Common myeloid progenitor, CD34-positive (primary cell): ENCODE measurements around the gene ATP6AP1.

Experiments
- CTCF ChIA-PET: fragments of 350-600 bp; sonication (Branson Sonifier 250); formaldehyde crosslinking; loops from one replicate; lab custom pipeline; 2021; ENCODE audit warnings: antibody characterized with exemption; lab: Charles Lee
- POLR2A ChIA-PET: fragments of 350-600 bp; sonication (Branson Sonifier 250); formaldehyde crosslinking; loops from one replicate; lab custom pipeline; 2021; ENCODE audit warnings: antibody characterized with exemption; lab: Charles Lee
- DNase-seq, 3 donors: peaks; one replicate each; pipeline versions ENCODE4 v3.0.0 to v3.0.0-alpha.2; 2013
- H3K27ac ChIP-seq, 2 experiments: 1 replicate in 1 of 2; 2 replicates in 1 of 2; pipeline ENCODE4 v1.7.0; 2013; ENCODE audit warnings: inconsistent platforms in 2 of 2, low read length in 2 of 2, mild to moderate bottlenecking in 2 of 2, low read depth in 1 of 2, moderate library complexity in 1 of 2; ENCODE audit not compliant: severe bottlenecking in 2 of 2, insufficient read depth in 1 of 2, poor library complexity in 1 of 2
- H3K27me3 ChIP-seq, 5 experiments: replicated peaks in 2 of 5; 1 replicate in 3 of 5; 2 replicates in 2 of 5; pipeline versions ENCODE4 v1.6.1 to v1.7.0; 2013; ENCODE audit warnings: low read length in 4 of 5, mild to moderate bottlenecking in 2 of 5, moderate library complexity in 2 of 5, inconsistent platforms in 1 of 5; ENCODE audit not compliant: insufficient read depth in 5 of 5, control insufficient read depth in 4 of 5
- H3K36me3 ChIP-seq, 4 experiments: 1 replicate in 2 of 4; 2 replicates in 2 of 4; pipeline versions ENCODE4 v1.6.1 to v1.7.0; 2013; ENCODE audit warnings: low read length in 3 of 4, control low read depth in 1 of 4, mild to moderate bottlenecking in 1 of 4; ENCODE audit not compliant: control insufficient read depth in 4 of 4, insufficient read depth in 4 of 4
- H3K4me1 ChIP-seq, 4 experiments: 1 replicate in 3 of 4; 2 replicates in 1 of 4; pipeline versions ENCODE4 v1.6.1 to v1.7.1; 2013; ENCODE audit warnings: low read length in 3 of 4, mild to moderate bottlenecking in 3 of 4, control low read depth in 1 of 4, inconsistent platforms in 1 of 4, moderate library complexity in 1 of 4; ENCODE audit not compliant: control insufficient read depth in 4 of 4, insufficient read depth in 4 of 4; ENCODE audit errors: control extremely low read depth in 1 of 4
- H3K4me3 ChIP-seq, 7 experiments: 1 replicate in 4 of 7; 2 replicates in 3 of 7; pipeline versions ENCODE4 v1.5.1 to v1.7.0; 2013; ENCODE audit warnings: mild to moderate bottlenecking in 7 of 7, low read length in 6 of 7, moderate library complexity in 6 of 7, inconsistent platforms in 2 of 7, low read depth in 2 of 7, control low read depth in 1 of 7; ENCODE audit not compliant: insufficient read depth in 4 of 7, control insufficient read depth in 1 of 7; ENCODE audit errors: extremely low read depth in 1 of 7
- H3K9me3 ChIP-seq, 5 experiments: 1 replicate in 4 of 5; 2 replicates in 1 of 5; pipeline versions ENCODE4 v1.6.1 to v1.7.1; 2013; ENCODE audit warnings: low read length in 4 of 5, mild to moderate bottlenecking in 2 of 5, inconsistent platforms in 1 of 5, low read depth in 1 of 5, moderate library complexity in 1 of 5; ENCODE audit not compliant: control insufficient read depth in 4 of 5, insufficient read depth in 2 of 5; ENCODE audit errors: control extremely low read depth in 1 of 5
- WGBS: methylation state at CpG from one replicate; pipeline ENCODE4 v1.1.5; 2013; ENCODE audit not compliant: insufficient coverage; 5-methylcytosine and 5-hydroxymethylcytosine counted together

The ATP6AP1 gene

DNA sequence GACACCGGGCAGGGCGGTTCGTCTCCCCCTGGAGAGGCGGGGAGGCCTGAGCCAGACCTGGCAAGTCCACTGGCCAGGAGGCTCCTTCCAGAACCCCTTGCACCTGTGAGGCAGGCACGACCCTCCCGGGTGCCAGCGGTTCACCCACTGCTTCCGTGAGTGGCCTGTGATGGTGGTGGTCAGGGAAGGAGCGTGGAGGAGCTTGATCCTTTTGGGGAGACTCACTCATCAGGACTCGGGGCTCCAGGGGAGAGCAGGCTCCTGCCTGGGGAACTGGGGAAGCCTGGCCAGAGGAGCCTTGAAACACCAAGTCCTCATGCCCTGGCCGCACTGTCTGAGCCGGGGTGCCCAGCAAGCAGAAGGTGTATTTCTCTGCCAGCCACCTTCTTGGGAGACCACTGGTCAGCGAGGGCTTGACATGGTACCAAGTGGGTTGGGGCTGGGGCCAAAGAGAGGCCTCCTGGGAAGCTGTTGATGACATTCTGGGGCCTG lies 16.3 kb downstream of the ATP6AP1 start:
- H3K27ac ChIP-seq, result no peak overlapping the region
- H3K4me1 ChIP-seq, result peaks cover 0 to 15% (median 12%) of the 10 kb centered on the region in 4 experiments
- CTCF ChIA-PET, result no interaction called here
- peaks cover 3 to 49% (median 20%) of the 10 kb centered on the region in 4 experiments for H3K36me3 ChIP-seq
- DNase-seq, result no peak
- H3K4me3 ChIP-seq, result peak overlapping the region in 4 of 7 experiments; percentile 29 to 70 (median 62)
- no peaks in the 10 kb centered on the region for H3K9me3 ChIP-seq
- H3K27me3 ChIP-seq, result peaks cover 0 to 5% (median 0%) of the 10 kb centered on the region in 5 experiments
- 92% methylated on average over 11 of the region's 13 CpGs for WGBS
- POLR2A ChIA-PET, result no interaction called here

DNA sequence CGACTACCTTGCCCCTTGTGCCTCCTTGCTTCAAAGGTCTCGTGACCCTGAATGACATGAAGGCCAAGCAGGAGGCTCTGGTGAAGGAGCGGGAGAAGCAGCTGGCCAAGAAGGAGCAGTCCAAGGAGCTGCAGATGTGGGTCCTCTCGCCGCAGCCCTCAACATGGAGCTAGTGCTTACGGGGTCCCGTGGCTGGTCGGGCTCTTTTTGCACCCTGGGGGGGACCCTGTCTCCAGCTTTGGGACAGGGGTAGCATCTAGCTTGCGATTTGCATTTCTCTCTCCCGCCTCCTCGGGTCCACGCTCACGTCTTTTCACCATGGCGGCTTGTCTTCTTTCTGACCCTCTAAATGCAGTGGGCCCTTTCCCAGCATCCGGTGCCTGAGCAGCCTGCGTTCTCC lies 17.3 kb downstream of the ATP6AP1 start:
- Histone ChIP-seq H3K4me1 (peaks cover 0 to 15% (median 12%) of the 10 kb centered on the region in 4 experiments), H3K27ac (no peak overlapping the region), H3K4me3 (no peak overlapping the region), H3K27me3 (peaks cover 0 to 5% (median 0%) of the 10 kb centered on the region in 5 experiments), H3K9me3 (no peaks in the 10 kb centered on the region), H3K36me3 (peaks cover 3 to 50% (median 20%) of the 10 kb centered on the region in 4 experiments)
- DNase-seq, result no peak
- whole genome bisulfite sequencing, result 96% methylated on average over 16 of the region's 16 CpGs
- CTCF ChIA-PET, result interaction anchor here (1.0 kb wide), 2 partner anchors 11 to 36 kb away, joined by 3 read pairs; no protein-coding TSS in a partner anchor
- POLR2A ChIA-PET, result interaction anchor here (1.3 kb wide), 1 partner anchor 37 kb away, joined by 5 read pairs; the partner anchor contains the start of gene DNASE1L1

DNA sequence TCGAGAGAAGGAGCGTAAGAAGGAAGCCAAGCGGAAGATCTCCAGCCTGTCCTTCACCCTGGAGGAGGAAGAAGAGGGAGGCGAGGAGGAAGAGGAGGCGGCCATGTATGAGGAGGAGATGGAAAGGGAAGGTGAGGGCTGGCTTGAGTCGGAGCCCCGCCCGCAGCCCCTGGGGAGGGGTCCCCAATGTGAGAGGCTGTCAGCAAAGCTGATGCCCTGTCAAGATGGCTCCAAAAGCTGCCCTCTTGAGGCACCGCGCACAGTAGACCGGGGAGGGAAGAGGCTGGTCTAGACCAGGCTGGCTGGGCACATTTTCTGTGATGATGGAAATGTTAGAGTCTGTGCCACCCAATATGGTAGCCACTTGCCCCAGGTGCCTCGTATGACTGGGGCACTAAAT lies 18.0 kb downstream of the ATP6AP1 start:
- no peak overlapping the region for H3K4me3 ChIP-seq
- ChIA-PET CTCF (interaction anchor here (1.0 kb wide), 1 partner anchor 36 kb away, joined by 3 read pairs; no protein-coding TSS in a partner anchor), POLR2A (interaction anchor here (1.3 kb wide), 1 partner anchor 37 kb away, joined by 5 read pairs; the partner anchor contains the start of gene DNASE1L1)
- no peak overlapping the region for H3K27ac ChIP-seq
- no peaks in the 10 kb centered on the region for H3K9me3 ChIP-seq
- peaks cover 0 to 15% (median 12%) of the 10 kb centered on the region in 4 experiments for H3K4me1 ChIP-seq
- H3K36me3 ChIP-seq, result peaks cover 3 to 47% (median 16%) of the 10 kb centered on the region in 4 experiments
- DNase-seq, result no peak
- peaks cover 0 to 5% (median 0%) of the 10 kb centered on the region in 5 experiments for H3K27me3 ChIP-seq
- 92% methylated on average over 12 of the region's 12 CpGs for WGBS

DNA sequence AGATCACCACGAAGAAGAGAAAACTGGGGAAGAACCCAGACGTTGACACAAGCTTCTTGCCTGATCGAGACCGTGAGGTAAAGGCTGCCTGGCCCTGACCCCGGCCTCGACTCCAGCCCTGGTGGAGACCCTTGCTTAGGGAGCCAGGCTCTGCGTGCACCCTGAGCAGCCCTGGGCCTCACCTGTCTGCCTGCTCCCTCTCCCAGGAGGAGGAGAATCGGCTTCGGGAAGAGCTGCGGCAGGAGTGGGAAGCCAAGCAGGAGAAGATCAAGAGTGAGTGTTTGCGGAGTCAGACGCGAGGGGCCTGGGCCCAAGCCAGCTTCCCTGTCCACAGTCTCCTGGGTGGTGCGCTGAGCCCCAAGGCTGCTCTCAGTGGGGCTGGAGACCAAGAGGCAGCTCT lies 20.0 kb downstream of the ATP6AP1 start:
- 98% methylated on average over 9 of the region's 14 CpGs for WGBS
- POLR2A ChIA-PET, result interaction anchor here (0.6 to 1.0 kb wide), 2 partner anchors 10 to 729 kb away, joined by 3 to 5 read pairs; partner anchors contain the start of gene PLXNA3

DNA sequence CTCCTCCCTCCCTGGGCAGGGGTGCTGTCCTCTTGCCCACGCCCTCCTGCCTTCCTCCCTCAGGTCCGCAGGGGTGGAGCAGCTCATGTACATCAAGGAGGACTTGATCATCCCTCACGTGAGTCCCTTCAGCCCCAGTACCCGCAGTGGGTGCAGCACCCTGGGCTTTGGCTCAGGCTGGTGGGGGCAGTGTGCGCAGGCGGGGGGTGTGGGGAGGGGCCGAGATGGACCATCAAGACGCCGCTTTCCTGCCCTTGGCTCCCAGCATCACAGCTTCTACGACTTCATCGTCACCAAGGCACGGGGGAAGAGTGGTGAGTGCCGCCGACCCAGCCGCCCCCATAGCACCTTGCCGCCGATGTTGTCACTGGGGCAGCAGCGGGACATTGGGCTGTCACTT lies 21.1 kb downstream of the ATP6AP1 start:
- CTCF ChIA-PET, result no interaction called here
- no peak overlapping the region for H3K27ac ChIP-seq

More for the DNA sequence above, 20.0 kb downstream of the ATP6AP1 start:
- H3K4me3 ChIP-seq, result no peak overlapping the region
- no peak for DNase-seq
- peaks cover 0 to 11% (median 9%) of the 10 kb centered on the region in 4 experiments for H3K4me1 ChIP-seq
- no peak overlapping the region for H3K27ac ChIP-seq
- H3K9me3 ChIP-seq, result no peaks in the 10 kb centered on the region
- H3K36me3 ChIP-seq, result peaks cover 0 to 39% (median 10%) of the 10 kb centered on the region in 4 experiments
- CTCF ChIA-PET, result no interaction called here
- H3K27me3 ChIP-seq, result peaks cover 0 to 7% (median 0%) of the 10 kb centered on the region in 5 experiments

DNA sequence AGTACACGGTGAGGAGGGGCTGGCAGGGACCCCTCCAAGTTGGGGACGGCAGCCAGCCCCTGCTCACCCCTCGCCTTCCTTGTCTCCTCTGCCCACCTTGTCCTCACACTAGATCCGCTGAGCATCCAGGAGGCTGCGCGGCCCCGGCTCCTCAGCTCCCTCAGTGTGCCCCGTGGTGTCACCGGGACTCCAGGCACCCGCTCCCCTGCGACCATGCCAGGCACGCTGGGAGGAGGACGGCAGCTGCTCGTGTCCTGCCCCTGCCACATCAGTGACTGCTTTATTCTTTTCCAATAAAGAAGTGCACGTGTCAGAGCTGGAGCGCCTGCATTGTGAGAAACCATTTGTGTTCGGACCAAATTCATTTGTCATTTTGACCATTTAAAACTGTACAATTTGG lies 21.8 kb downstream of the ATP6AP1 start:
- Histone ChIP-seq H3K27me3 (peaks cover 0 to 7% (median 0%) of the 10 kb centered on the region in 5 experiments), H3K4me3 (no peak overlapping the region), H3K9me3 (no peaks in the 10 kb centered on the region), H3K36me3 (peaks cover 0 to 39% (median 10%) of the 10 kb centered on the region in 4 experiments), H3K4me1 (peaks cover 0 to under 1% (median 0%) of the 10 kb centered on the region in 4 experiments), H3K27ac (no peak overlapping the region)
- CTCF ChIA-PET, result no interaction called here
- 96% methylated on average over 14 of the region's 17 CpGs for WGBS
- no peak for DNase-seq
- POLR2A ChIA-PET, result no interaction called here

More for the DNA sequence above, 21.1 kb downstream of the ATP6AP1 start:
- H3K4me1 ChIP-seq, result peaks cover 0 to 6% (median 3%) of the 10 kb centered on the region in 4 experiments
- no peak overlapping the region for H3K4me3 ChIP-seq
- H3K36me3 ChIP-seq, result peaks cover 0 to 39% (median 10%) of the 10 kb centered on the region in 4 experiments
- H3K9me3 ChIP-seq, result no peaks in the 10 kb centered on the region
- peaks cover 0 to 7% (median 0%) of the 10 kb centered on the region in 5 experiments for H3K27me3 ChIP-seq
- POLR2A ChIA-PET, result no interaction called here
- DNase-seq, result no peak
- 97% methylated on average over 15 of the region's 18 CpGs for WGBS

DNA sequence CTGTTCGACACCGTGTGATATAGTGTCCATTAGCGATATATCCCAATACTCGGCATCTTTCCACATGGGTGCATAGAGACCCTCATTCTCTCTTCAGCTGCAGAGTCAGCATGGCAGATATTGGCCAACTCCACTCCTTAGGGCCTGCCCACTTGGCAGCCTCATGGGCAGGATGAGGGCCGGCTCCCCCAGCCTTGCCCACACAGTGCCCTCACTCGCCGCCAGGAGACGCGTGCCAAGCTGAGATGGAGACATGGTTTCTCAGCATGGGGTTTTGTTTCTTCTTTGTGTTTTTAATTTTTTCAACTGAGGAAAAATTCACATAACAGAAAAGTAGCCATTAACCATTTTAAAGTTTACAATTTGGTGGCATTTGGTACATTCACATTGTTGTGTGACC lies 24.3 kb downstream of the ATP6AP1 start:
- peaks cover 0 to 25% (median 8%) of the 10 kb centered on the region in 4 experiments for H3K36me3 ChIP-seq
- POLR2A ChIA-PET, result no interaction called here
- H3K27ac ChIP-seq, result no peak overlapping the region
- H3K4me3 ChIP-seq, result no peak overlapping the region
- peaks cover 0 to 2% (median 0%) of the 10 kb centered on the region in 5 experiments for H3K27me3 ChIP-seq
- WGBS, result 93% methylated on average over 4 of the region's 9 CpGs
- H3K4me1 ChIP-seq, result peaks cover 0 to 2% (median 0%) of the 10 kb centered on the region in 4 experiments
- H3K9me3 ChIP-seq, result no peaks in the 10 kb centered on the region
- CTCF ChIA-PET, result interaction anchor here (1.5 kb wide), 1 partner anchor 34 kb away, joined by 4 read pairs; no protein-coding TSS in a partner anchor
- DNase-seq, result no peak
